ENCODE measurements around the gene VWA3A. TPM values are rescaled to one million over a fixed set of nuclear protein-coding genes. Genes with fewer than 3 reads are reported as not detected.
A peak's percentile ranks its signal among the peaks of the same experiment; 100 is the strongest.

VWA3A gene
- total RNA-seq, 1 donor from 2014 or later = 0.72 TPM

GRCh38 chr16:22203091-22203490 lies 110.8 kb downstream of the VWA3A start:
- no peak for DNase-seq (ENCODE audit: low spot score)

DNA sequence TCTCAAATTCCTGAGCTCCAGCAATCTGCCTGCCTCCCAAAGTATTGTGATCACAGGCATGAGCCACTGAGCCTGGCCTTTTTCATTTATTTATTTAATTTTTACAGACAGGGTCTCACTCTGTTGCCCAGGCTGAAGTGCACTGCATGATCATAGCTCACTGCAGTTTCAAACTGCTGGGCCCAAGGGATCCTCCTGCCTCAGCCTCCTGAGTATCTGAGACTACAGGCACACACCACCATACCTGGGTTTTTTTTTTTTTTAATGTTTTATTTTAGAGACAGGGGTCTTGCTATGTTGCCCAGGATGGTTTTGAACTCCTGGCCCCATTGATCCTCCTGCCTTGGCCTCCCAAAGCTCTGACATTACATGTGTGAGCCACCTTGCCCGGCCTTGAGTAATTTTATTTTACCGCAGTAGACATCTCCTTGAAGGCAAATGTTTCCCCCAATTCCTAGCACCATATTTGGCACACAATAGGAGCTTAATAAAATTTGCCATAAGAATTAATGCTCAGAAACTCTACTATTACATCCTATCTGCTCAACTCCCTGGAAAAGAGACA lies 111.8 kb downstream of the VWA3A start:
- no peak for DNase-seq (ENCODE audit: low spot score)

GRCh38 chr16:22205577-22206012 lies 113.3 kb downstream of the VWA3A start:
- DNase-seq (ENCODE audit: low spot score) = no peak

DNA sequence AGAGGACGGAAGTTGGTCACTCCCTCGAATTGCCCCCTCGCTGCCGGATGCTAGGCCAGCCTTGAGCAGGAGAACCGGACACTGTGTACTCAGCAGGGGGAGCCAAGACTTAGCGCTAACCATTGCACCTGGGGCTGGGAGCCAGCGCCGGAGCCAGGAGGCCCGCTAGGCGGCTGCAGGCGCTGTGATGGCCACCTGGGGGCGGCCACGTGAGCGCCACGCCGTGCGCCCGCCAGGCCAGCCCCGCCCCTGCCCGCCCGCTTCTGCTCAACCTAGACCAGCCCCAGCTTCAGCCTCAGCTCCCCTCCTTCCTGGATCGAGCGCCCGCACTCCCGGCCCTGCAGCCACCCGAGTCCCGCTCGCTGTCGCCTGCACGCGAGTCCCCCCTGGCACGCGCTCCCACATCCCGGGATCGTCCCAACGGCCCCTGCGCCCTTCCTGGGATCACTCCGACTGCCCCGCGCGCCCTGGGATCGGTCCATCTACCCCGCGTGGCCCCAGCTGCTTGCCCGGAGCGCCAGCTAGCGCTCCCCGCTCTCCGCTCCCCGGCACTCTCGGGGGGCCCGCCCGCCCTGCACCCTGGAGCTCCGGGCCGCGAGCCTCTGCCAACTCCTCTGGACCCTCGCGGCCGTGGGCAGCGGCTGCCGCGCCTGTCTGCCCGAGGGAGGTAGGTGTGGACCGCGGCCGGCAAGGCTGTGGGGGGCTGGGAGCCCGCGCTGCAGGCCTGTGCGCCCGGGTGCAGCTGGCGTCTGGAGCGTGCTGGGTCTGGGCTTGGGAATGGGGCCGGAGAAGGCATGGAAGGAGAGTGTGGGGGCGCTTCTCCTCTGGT lies 113.9 kb downstream of the VWA3A start, which contains the start of gene EEF2K:
TSS of gene EEF2K (plus strand) at position 266 of the 829 bp plus-strand sequence. CDS start 19,452 bp downstream, outside the sequence.
- peak; percentile 93 for DNase-seq (ENCODE audit: low spot score)

Other genes starting within 250 kb of the VWA3A start
- 83.3 TPM for gene NPIPB4, start 234.8 kb upstream of the VWA3A start, total RNA-seq (ENCODE audit: insufficient read depth, low replicate concordance)
- 228 TPM for gene UQCRC2, start 139.2 kb upstream of the VWA3A start, total RNA-seq (ENCODE audit: insufficient read depth, low replicate concordance)
- gene PDZD9, start 91.4 kb upstream of the VWA3A start, total RNA-seq (ENCODE audit: insufficient read depth, low replicate concordance) = 14.4 TPM
- gene MOSMO, start 84.4 kb upstream of the VWA3A start, total RNA-seq (ENCODE audit: insufficient read depth, low replicate concordance) = 25.8 TPM
- gene SDR42E2, start 70.0 kb downstream of the VWA3A start, total RNA-seq (ENCODE audit: insufficient read depth, low replicate concordance) = not detected
- gene EEF2K, start 113.7 kb downstream of the VWA3A start, total RNA-seq (ENCODE audit: insufficient read depth, low replicate concordance) = 20.5 TPM
- 58.3 TPM for gene POLR3E, start 204.9 kb downstream of the VWA3A start, total RNA-seq (ENCODE audit: insufficient read depth, low replicate concordance)

All from umbilical cord (tissue), 2 donors.